Endometrial microvascular endothelial cells (primary cell): ENCODE results near the gene SMR3B. TPM values are rescaled to one million over a fixed set of nuclear protein-coding genes. Genes with fewer than 3 reads are reported as not detected.

Source experiments
- in situ Hi-C: cut with HindIII; loops from 2 replicates; pipeline ENCODE4 v1.10.0; 2017; ENCODE audit warnings: low sequenced_read_pairs, low pct_unique_long_range_greater_than_20kb; ENCODE audit errors: inconsistent ontology term
- total RNA-seq: library from RNA; depleted of rRNA; stranded (reverse); fragments of >200 nt; gene quantifications from one replicate; pipeline ENCODE4 v1.2.3, GENCODE V29; 2015; ENCODE audit errors: inconsistent ontology term

SMR3B gene
- not detected for total RNA-seq

- in situ Hi-C loops = no loop called here
Observed at GRCh38 chr4:70382691-70383181, at the start of gene SMR3B. Gene SMR3B, plus strand, starts transcription at chr4:70383131. Its CDS starts 1,380 bp downstream, at chr4:70384511.

- in situ Hi-C loops = no loop called here
Observed at GRCh38 chr4:70334681-70335080, 48.2 kb upstream of the SMR3B start, which contains the start of gene CABS1. Gene CABS1, plus strand, starts transcription at chr4:70334981. Its CDS starts 59 bp downstream, at chr4:70335040.

GRCh38 chr4:70336043-70336442 lies 46.9 kb upstream of the SMR3B start:
- in situ Hi-C loops = no loop called here

GRCh38 chr4:70337886-70338420 lies 45.0 kb upstream of the SMR3B start:
- in situ Hi-C loops = no loop called here

- in situ Hi-C loops = no loop called here
Observed at GRCh38 chr4:70356185-70356584, 26.7 kb upstream of the SMR3B start.

- in situ Hi-C loops = no loop called here
Observed at GRCh38 chr4:70359115-70359661, 23.7 kb upstream of the SMR3B start.

- in situ Hi-C loops = no loop called here
Observed at GRCh38 chr4:70360460-70360859, 22.5 kb upstream of the SMR3B start, which contains the start of gene SMR3A. Gene SMR3A, plus strand, starts transcription at chr4:70360760. Its CDS starts 1,356 bp downstream, at chr4:70362116.

- in situ Hi-C loops = no loop called here
Observed at GRCh38 chr4:70364002-70364401, 18.9 kb upstream of the SMR3B start.

GRCh38 chr4:70365479-70365878 lies 17.5 kb upstream of the SMR3B start:
- in situ Hi-C loops = no loop called here

GRCh38 chr4:70367813-70368212 lies 15.1 kb upstream of the SMR3B start:
- in situ Hi-C loops = no loop called here

GRCh38 chr4:70371987-70372386 lies 10.9 kb upstream of the SMR3B start:
- in situ Hi-C loops = no loop called here

- in situ Hi-C loops = no loop called here
Observed at GRCh38 chr4:70372760-70373159, 10.2 kb upstream of the SMR3B start.

- in situ Hi-C loops = no loop called here
Observed at GRCh38 chr4:70380578-70380977, 2.4 kb upstream of the SMR3B start.

- in situ Hi-C loops = no loop called here
Observed at GRCh38 chr4:70392057-70392776, 9.3 kb downstream of the SMR3B start.

- in situ Hi-C loops = no loop called here
Observed at GRCh38 chr4:70397580-70397979, 14.6 kb downstream of the SMR3B start, which contains the start of gene OPRPN. Gene OPRPN, plus strand, starts transcription at chr4:70397940. Its CDS starts 1,346 bp downstream, at chr4:70399286.

GRCh38 chr4:70399319-70399718 lies 16.4 kb downstream of the SMR3B start:
- in situ Hi-C loops = no loop called here

GRCh38 chr4:70402762-70403161 lies 19.8 kb downstream of the SMR3B start:
- in situ Hi-C loops = no loop called here

- in situ Hi-C loops = no loop called here
Observed at GRCh38 chr4:70405765-70406164, 22.8 kb downstream of the SMR3B start.

GRCh38 chr4:70425306-70425705 lies 42.4 kb downstream of the SMR3B start:
- in situ Hi-C loops = no loop called here

- in situ Hi-C loops = no loop called here
Observed at GRCh38 chr4:70426789-70427188, 43.9 kb downstream of the SMR3B start.
